ACHN (cell line): ENCODE results near the gene COL27A1.

Experiments used
- DNase-seq: peaks from one replicate; pipeline ENCODE4 v3.0.0-alpha.2; 2015
- in situ Hi-C: cut with HindIII; loops from 2 replicates; pipeline ENCODE4 v1.10.0; 2017; ENCODE audit warnings: low sequenced_read_pairs, low pct_ligation_motif_present, low pct_unique_long_range_greater_than_20kb

COL27A1 gene

DNA sequence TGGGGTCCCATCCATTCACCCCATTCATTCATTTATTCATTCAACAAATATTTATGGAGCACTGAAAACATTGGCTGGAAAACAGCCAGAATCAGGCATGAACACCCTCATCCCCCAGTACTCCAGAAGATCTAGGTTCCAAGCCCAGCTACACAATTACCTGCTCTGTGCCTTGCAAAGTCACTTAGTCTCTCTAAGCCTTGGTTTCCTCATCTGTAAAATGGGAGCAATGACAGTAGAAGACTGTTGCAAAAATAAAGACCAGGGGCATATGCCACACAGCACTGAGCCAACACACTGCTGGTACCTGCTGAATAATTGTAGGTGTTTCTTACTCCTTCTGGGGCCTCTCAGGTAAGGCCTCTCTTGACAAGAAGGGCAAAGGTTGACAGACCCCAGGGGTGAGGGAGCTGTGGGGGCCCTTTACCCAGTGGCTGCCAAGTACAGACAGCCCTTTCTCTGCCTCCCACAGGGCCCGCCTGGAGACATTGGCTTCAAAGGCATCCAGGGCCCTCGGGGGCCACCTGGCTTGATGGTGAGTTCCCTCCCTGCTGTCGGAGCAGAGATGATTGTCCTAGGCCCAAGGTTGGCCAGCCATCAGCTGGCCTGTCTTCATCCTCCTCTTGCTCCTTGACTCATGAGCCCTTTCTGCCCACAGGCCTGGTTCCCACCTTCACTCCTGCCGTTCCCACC is 145.0 kb downstream of the COL27A1 start:
- in situ Hi-C loops = no loop called here
- no peak for DNase-seq

DNA sequence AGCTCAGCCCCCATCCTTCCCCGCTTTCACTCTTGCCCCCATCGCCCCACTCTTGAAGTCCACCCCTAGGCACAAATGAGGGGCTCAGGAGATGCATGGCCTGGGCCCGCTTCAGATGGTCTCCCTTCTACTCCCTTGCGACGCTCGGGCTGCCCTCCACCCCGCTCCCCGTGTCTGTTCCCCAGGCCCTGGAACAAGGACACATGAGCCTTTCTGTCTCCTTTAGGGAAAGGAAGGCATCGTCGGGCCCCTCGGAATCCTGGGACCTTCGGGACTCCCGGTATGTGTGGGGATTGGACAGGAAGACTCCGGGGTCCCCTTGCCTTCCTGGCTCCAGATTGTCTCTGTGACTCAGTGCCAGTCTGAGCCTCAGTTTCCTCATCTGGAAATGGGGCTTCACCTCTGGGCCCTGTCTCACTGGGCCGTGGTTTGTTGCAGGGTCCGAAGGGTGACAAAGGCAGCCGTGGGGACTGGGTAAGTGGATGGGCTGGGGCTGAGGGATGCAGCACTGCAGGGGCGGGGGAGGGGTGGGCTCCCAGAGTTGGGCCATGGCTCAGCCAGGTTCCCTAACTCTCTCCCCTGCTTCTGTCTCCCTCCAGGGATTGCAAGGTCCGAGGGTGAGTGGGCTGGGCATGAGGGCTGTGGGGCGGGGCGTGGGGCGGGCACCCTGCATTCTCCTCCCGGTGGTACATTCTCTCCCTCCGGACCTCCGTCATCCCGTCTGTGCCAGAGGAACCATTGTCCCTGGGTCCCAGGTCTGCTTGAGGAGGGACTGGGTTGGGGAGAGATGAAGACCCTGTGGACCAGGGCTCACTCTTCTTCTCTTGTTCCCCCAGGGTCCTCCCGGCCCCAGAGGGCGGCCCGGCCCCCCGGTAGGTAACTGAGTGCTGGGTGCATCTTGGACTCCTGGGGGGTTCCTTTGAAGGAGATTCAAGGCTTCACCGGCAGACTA is 145.8 kb downstream of the COL27A1 start:
- in situ Hi-C loops = no loop called here
- DNase-seq = no peak

DNA sequence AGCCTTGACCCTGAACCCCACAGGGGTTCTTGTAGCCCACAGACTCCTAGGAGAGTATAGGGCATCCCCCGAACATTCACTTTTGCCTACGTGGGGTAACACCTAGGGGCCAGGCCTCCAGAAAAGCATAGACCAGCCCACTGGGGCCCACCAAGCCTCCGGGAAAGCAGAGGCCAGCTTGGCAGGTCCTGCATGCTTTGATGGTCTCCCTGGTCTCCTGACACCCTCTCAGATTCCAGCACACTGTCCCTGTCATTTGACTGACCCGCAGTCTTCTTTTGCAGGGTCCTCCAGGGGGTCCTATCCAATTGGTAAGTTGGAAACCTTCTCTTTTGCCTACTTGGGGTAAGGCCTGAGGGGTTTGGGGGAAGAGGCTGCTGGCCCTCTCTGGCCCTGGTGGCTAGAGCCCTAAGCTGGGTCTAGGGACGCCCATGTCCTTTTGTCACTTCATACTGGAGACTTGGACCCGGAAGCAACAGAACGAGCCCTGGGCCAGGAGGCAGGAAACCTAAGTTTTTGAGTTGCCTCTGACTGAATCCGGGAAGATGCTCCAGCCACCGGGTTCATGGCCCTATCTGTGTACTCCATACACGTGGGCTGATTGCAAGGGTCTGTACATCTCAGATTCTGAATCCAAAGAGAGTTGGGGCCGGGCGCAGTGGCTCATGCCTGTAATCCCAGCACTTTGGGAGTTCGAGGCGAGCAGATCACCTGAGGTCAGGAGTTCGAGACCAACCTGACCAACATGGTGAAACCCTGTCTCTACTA is 146.6 kb downstream of the COL27A1 start:
- no peak for DNase-seq
- in situ Hi-C loops = no loop called here

DNA sequence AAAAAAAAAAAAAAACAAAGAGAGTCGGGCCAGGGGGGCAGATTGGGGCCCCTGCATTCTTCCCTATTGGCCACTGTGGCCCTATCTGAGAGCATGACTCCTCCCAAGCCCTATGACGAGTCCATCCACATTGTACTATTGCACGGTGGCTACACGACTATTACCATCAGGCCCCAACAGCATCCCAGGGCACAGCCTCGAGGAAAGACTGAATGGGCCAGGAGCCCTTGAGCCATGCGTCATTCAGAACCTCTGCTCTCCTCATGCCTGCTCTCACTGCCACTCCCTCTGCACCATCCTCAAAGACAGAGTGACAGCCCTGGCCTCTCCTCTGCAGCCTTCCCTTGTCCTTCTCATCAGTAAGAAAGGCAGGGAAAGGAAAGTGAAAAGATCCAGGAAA is 147.4 kb downstream of the COL27A1 start:
- in situ Hi-C loops = no loop called here

DNA sequence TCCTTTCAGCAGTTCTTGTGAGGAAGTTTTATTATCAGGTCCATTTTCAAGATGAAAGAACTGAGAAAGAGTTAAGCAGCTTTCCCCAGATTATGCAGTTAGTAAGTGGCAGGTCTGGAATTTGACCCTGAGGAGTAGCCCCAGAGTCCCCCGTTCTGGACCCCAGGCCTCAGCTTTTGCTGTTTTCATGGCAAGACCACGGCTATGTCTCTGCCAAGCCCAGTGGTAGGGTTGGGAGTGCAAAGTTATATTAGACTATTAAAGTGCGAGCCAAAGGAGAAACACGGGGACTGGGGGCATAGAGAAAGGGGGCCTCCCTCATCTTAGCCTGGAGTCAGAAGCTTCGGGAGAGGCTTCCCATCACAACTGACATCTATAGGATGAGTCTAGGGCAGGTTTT is 148.2 kb downstream of the COL27A1 start:
- no peak for DNase-seq
- in situ Hi-C loops = no loop called here

More for the DNA sequence above, 147.4 kb downstream of the COL27A1 start:
- no peak for DNase-seq

DNA sequence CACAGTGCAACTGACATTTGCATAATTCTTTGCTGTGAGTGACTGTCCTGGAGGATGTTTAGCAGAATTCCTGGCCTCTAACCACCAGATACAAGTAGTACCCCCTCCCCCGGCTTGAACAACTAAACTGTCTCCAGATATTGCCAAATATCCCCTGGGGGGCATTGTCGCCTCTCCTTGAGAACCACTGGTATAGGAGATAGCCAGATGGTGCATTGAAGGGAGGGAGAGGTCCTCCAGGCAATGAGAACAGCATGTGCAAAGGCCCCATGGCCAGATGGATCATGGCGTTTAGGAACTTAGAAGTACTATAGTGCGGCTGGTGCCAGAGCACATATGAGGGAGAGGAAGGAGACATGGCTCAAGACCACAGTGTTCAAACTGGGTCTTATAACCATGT is 148.6 kb downstream of the COL27A1 start:
- in situ Hi-C loops = no loop called here
- no peak for DNase-seq

DNA sequence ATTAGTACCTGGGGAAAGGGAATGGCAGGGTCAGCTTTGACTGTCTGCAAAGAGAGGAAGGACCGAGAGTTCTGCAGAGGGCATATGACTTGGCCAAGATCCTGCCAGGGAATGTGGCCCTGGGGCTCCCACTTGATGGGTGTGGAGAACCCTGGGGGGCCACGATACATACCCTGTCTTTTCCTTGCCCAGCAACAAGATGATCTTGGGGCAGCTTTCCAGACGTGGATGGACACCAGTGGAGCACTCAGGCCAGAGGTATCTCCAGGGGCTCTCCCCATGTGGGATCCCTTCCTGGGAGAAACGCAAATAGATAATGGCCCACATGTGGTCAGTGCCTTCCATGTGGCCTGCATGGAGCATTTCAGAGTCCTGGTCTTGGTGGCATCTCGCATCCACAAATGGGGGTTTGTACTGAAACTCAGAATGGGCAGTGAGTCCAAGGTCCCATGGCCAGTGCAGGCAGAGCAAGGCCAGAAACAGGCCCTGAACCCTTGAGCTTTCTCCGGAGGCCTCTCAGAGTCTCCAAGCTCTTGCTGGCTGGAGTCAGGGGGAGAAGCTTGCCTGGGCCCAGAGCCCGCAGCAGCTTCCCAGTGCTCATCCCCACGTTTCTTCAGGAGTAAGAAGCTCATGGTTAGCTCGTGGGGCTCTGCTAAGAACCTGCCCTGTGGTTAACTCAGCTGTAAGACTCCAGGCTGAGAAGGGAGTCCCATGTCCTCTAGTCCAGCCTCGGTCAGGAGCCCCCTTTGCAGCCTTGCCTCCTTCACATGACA is 149.3 kb downstream of the COL27A1 start:
- in situ Hi-C loops = no loop called here
- DNase-seq = no peak

DNA sequence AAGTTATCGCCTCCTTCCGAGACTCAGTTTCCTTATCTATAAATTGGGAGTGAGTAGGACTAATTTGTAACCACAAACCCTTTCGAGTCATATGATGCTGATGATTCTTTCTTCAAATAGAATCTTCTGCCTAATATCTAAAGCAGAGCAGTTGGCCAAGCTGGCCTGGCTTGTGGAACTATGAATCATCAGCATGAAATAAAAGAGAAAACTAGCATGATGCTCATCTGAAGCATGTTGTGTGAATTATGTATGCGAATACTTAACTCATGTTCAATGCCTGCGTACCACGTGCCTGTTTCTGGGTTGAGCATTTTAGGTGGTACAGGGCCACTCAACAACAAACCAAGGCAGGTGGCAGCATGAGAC is 152.5 kb downstream of the COL27A1 start:
- DNase-seq = no peak
- in situ Hi-C loops = no loop called here

DNA sequence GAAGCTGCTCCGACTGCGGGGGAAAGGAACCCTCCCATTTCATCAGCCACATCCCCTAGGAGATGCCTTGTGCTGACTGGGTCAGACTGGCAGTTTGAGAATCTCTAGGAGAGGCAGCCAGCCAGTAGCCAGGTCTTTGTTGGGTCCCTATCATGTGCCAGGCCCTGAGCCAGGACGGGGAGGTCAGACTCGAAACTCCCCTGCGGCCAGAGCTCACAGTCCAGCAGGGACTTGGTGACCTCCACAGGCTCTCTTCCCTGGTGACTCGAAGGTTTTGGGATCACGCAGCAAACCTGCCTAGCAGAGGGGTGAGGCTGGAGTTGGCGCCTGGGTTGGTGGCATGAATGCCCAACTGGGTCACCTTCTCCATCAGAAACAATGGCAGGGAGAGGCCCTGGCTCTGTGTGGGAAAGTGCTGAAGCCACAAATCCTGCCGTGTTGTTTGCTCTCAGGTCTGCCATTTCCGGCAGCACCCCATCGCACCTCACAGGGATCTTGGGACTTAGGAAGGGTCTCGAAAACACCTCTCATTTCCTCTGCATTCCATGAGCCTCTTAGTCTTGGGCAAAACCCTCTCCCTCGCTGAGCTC is 153.1 kb downstream of the COL27A1 start:
- in situ Hi-C loops = no loop called here
- no peak for DNase-seq

DNA sequence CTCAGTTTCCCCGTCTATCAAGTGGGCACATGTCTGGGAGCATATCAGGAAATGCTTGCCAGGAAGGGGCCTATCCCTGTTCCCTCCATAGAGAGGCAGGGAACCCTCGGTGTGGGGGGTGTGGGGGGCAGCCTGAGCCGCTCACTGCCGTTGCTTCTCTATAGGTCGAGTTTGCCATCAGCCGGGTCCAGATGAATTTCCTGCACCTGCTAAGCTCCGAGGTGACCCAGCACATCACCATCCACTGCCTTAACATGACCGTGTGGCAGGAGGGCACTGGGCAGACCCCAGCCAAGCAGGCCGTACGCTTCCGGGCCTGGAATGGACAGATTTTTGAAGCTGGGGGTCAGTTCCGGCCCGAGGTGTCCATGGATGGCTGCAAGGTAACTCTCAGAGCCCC is 153.8 kb downstream of the COL27A1 start:
- in situ Hi-C loops = no loop called here
- no peak for DNase-seq

DNA sequence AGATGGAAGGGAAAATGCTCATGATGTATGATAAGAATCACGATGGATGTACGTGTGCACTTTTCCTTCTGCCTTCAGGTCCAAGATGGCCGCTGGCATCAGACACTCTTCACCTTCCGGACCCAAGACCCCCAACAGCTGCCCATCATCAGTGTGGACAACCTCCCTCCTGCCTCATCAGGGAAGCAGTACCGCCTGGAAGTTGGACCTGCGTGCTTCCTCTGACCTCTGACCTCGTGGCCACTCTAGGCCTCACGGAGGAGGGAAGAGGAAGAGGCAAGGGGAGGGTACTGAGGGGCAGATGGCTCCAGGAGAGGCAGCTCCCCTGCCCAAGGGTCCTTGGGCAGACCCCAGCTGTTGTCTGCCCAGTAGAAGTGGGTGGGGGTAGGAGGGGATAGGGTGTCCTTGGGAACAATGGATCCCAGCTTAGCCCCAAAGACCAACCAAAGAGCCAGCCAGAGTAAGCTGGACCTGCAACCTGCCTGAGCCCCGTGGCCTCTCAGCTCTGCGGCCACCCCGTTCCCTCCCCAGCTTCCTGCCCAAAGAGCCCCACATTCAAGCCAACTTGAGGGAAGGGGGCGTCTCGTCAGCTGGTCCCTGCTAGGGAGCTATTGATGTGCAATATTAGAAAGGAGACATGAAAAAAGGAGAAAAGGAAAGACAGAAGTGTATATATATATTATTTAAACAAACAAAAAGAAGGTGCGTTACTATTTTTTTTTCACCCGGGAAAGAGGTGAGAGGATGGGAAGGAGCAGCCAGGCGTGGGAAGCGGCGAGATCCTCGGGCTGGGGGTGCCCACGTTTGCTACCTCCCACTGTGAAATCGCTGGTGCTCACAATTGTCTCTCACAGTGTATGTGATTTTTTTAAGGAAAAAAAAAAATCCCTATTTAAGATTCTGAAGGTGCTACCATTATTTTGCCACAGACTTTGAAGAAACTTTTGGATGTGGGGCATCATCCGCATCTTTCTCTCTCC is 155.4 kb downstream of the COL27A1 start:
- in situ Hi-C loops = no loop called here

DNA sequence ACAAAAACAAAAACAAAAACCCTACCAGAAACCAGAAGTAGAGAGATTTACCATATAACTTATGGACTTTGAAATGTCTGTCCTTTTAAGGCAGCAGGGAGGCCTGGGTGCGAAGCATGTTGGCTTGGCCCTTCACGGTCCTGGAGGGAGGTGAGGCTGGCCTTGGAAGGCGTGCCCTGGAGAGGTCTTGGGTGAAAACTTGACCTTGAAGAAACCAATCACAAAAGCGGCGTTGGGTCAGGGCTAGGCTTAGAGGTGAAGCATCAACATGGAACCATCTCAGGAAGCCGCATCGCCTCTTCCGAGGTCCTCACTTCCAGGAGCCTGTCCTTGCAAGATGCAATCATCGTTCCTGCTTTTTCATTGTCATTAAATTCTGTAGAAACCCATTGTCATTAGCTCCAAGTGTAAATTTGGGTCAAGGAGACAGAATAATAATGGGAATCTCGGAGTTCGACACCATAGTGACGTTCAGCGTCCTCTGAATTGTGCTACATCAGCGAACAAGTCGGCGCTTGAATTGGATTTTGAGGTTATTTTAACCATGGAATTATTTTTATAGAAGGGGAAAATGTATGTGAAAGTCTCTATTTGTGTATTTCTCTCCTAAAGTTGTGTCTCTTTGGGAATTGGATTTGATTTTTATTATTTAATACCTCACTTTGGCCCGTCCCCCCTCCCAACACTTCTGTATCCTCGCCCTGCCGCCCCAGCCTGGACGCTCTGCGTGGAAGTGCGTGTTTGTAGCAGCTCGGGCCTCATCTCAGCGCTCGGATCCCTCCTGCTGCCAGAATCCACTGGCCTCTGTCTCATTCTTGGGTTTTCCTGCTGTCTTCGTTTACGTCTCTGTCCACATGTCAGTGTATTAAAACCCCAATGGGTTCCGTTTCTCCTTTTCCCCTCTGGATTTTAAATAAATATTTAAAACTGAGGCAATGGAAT is 156.5 kb downstream of the COL27A1 start:
- in situ Hi-C loops = no loop called here
- no peak for DNase-seq

More for the DNA sequence above, 155.4 kb downstream of the COL27A1 start:
- no peak for DNase-seq

DNA sequence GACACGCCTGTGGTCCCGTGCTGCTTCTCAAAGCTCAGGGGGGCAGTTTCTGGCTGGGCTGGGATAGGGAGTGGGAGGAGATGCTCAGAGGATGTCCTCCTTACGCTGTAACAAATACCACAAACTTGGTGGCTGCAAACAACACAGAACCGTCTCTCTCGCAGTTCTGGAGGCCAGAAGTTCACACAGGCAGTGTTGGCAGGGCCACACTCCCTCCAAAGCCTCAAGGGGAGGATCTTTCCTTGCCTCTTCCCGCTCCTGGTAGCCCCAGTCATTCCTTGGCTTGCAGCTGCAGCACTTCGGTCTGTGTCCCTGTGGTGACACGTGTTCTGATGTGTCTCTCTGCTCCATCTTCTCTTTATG is 157.2 kb downstream of the COL27A1 start:
- in situ Hi-C loops = no loop called here

DNA sequence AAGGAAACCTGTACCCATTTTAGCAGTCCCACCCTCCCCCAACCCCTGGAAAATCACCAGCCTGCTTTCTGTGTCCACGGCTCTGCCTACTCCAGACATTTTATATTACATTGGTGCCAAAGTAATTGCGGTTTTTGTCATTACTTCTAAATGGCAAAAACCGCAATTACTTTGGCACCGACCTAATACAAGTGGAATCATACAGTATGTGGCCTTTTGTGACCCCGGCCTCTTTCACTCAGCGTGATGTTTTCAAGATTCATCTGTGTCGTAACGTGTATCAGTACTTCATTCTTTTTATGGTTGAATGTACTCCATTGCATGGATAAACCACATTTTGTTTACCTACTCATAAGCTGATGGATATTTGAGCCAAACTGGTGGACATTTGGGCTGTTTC is 157.8 kb downstream of the COL27A1 start:
- DNase-seq = no peak
- in situ Hi-C loops = no loop called here

More for the DNA sequence above, 157.2 kb downstream of the COL27A1 start:
- no peak for DNase-seq

DNA sequence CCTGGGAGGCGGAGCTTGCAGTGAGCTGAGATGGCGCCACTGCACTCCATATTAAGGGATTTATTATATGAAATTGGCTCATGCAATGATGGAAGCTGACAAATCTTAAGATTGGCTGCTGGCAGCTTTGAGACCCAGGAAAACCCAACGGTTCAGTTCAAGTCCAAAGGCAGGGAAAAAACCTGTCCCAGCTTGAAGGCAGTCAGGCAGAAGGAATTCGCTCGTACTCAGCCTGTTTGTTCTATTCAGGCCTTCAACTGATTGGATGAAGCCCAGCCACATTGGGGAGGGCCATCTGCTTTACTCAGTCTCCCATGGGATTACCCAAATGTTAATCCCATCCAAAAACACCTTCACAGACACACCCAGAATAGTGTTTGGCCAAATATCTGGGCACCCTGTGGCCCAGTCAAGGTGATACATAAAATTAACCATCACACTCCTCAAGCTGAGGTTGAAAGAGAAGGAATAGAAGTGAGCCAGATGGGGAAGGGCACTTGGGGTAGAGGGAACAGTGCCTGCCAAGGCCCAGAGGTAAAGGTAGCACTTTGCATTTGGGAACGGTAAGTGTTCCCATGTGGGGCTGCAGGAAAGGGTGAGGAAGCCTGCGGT is 159.0 kb downstream of the COL27A1 start:
- in situ Hi-C loops = no loop called here
- no peak for DNase-seq
